K562 (cell line): ENCODE results near the gene RETREG1. TPM values are rescaled to one million over a fixed set of nuclear protein-coding genes. Genes with fewer than 3 reads are reported as not detected.

Experiments
- ATAC-seq: fragments of 200-7000 bp; cut with Tn5 transposase; 3 replicates; pipeline ENCODE4 v1.9.1; 2020; ENCODE audit warnings: moderate library complexity
- BruUV-seq: library from RNA; stranded (reverse); fragments of 400-500 nt; replicated peaks from 2 replicates; lab custom pipeline; 2021; lab: Mats Ljungman, UMichigan
- CTCF ChIA-PET: fragments of 300-600 bp; formaldehyde crosslinking; extraction: SDS; loops from one replicate; lab custom pipeline; 2021; ENCODE audit warnings: low intra/inter-chr PET ratio; lab: Yijun Ruan, JAX
- POLR2A ChIA-PET: fragments of 300-600, 350-650 bp; sonication (Branson Sonifier 250); formaldehyde crosslinking; extraction: SDS; loops from one replicate; lab custom pipeline; 2021; ENCODE audit warnings: antibody characterized with exemption, inconsistent platforms; lab: Yijun Ruan, JAX
- DNase-seq, 4 experiments: peaks; one replicate each; pipeline versions ENCODE4 v3.0.0 to v3.0.0-alpha.2; 2011 to 2018; ENCODE audit warnings: low spot score in 3 of 4, mixed read lengths in 3 of 4; ENCODE audit errors: extremely low read depth in 1 of 4
- FAIRE-seq: peaks from 2 replicates; lab custom pipeline; 2011; peaks lifted over from hg19 to GRCh38; lab: Jason Lieb, UNC
- H2AFZ ChIP-seq: 2 replicates; pipeline ENCODE4 v1.6.0; 2011; ENCODE audit warnings: low read depth, low read length, control low read depth, inconsistent platforms
- H3K27ac ChIP-seq: fragments of 200-600 bp; 3 replicates; pipeline ENCODE4 v1.8.0; 2011; ENCODE audit warnings: low read depth, mild to moderate bottlenecking, control low read depth, inconsistent platforms, low read length, moderate library complexity, mixed read lengths; ENCODE audit errors: extremely low read depth
- H3K27me3 ChIP-seq, 2 experiments: fragments of 300-600 bp in 1 of 2; 2 replicates in 1 of 2; 3 replicates in 1 of 2; pipeline versions ENCODE4 v1.6.0 to v1.8.0; 2011; ENCODE audit warnings: inconsistent platforms in 2 of 2, low read length in 2 of 2, mild to moderate bottlenecking in 1 of 2, mixed read lengths in 1 of 2, moderate library complexity in 1 of 2; ENCODE audit not compliant: control insufficient read depth in 2 of 2, insufficient read depth in 2 of 2
- H3K36me3 ChIP-seq: fragments of 300-600 bp; 3 replicates; pipeline ENCODE4 v1.8.0; 2011; ENCODE audit warnings: mild to moderate bottlenecking, low read length, inconsistent platforms; ENCODE audit not compliant: control insufficient read depth, insufficient read depth
- H3K4me1 ChIP-seq, 2 experiments: fragments of 200-600 bp in 1 of 2; replicated peaks in 1 of 2; 2 replicates in 1 of 2; 3 replicates in 1 of 2; pipeline versions ENCODE4 v1.5.1 to v1.8.0; 2011; ENCODE audit warnings: inconsistent platforms in 2 of 2, low read length in 2 of 2, mild to moderate bottlenecking in 1 of 2, mixed read lengths in 1 of 2, moderate library complexity in 1 of 2; ENCODE audit not compliant: control insufficient read depth in 2 of 2, insufficient read depth in 2 of 2
- H3K4me2 ChIP-seq: 2 replicates; pipeline ENCODE4 v1.6.1; 2011; ENCODE audit warnings: low read length, control low read depth, inconsistent platforms, mixed read lengths; ENCODE audit not compliant: insufficient read depth
- H3K4me3 ChIP-seq: fragments of 200-600 bp; sonication (generic), shearing (Covaris generic); 2 replicates; pipeline ENCODE4 v1.5.1; 2016; ENCODE audit warnings: control low read depth, inconsistent platforms
- H3K79me2 ChIP-seq: fragments of 200-600 bp; 3 replicates; pipeline ENCODE4 v1.8.0; 2011; ENCODE audit warnings: low read length, inconsistent platforms; ENCODE audit not compliant: control insufficient read depth, insufficient read depth
- H3K9ac ChIP-seq, 2 experiments: 2 replicates each; pipeline versions ENCODE4 v1.6.0 to v1.6.1; 2011; ENCODE audit warnings: low read depth in 2 of 2, low read length in 2 of 2, control low read depth in 1 of 2, inconsistent platforms in 1 of 2, mild to moderate bottlenecking in 1 of 2, mixed read lengths in 1 of 2; ENCODE audit not compliant: insufficient read depth in 1 of 2
- H3K9me1 ChIP-seq: one replicate; pipeline ENCODE4 v1.6.0; 2011; ENCODE audit warnings: inconsistent platforms, mild to moderate bottlenecking, low read length, moderate library complexity; ENCODE audit not compliant: control insufficient read depth, insufficient read depth
- H3K9me3 ChIP-seq: replicated peaks from 2 replicates; pipeline ENCODE4 v1.5.1; 2011; ENCODE audit warnings: low read depth, low read length, inconsistent platforms; ENCODE audit not compliant: control insufficient read depth, insufficient read depth
- H4K20me1 ChIP-seq: replicated peaks from 2 replicates; pipeline ENCODE4 v1.6.1; 2011; ENCODE audit warnings: low read length, inconsistent platforms, mixed read lengths; ENCODE audit not compliant: control insufficient read depth, insufficient read depth
- C11orf30 ChIP-seq: fragments of 450-650 bp; IDR thresholded peaks from 2 replicates; pipeline ENCODE4 v1.6.1; 2016; ENCODE audit warnings: low read depth, mild to moderate bottlenecking
- CEBPB ChIP-seq: fragments of 450-650 bp; IDR thresholded peaks from 2 replicates; pipeline ENCODE4 v1.6.1; 2016; ENCODE audit warnings: missing genetic modification characterization, missing compliant biosample characterization
- CEBPG ChIP-seq, 3 experiments: fragments of 200-800 bp in 1 of 3; sonication (Bioruptor generic) in 1 of 3; sonication (generic) in 1 of 3; formaldehyde crosslinking in 1 of 3; IDR thresholded peaks in 2 of 3; conservative IDR thresholded peaks in 1 of 3; 2 replicates each; pipeline versions ENCODE4 v1.6.1 to v1.8.0; 2016 to 2022; ENCODE audit warnings: missing compliant biosample characterization in 2 of 3, missing genetic modification characterization in 2 of 3, mild to moderate bottlenecking in 1 of 3, missing genetic modification reagents in 1 of 3
- HEY1 ChIP-seq: fragments of 250-450 bp; sonication (Bioruptor Pico); IDR thresholded peaks from 2 replicates; pipeline ENCODE4 v1.5.0; 2020; ENCODE audit warnings: mild to moderate bottlenecking, moderate library complexity, borderline replicate concordance
- JUND ChIP-seq, 2 experiments: IDR thresholded peaks; 2 replicates in 1 of 2; 3 replicates in 1 of 2; pipeline ENCODE4 v1.6.1; 2011; ENCODE audit warnings: borderline replicate concordance in 2 of 2, low read depth in 2 of 2, low read length in 2 of 2, improper control_type of control experiment in 1 of 2, missing biosample characterization in 1 of 2, missing genetic modification characterization in 1 of 2, missing genetic modification reagents in 1 of 2
- KHSRP ChIP-seq: fragments of 450-650 bp; IDR thresholded peaks from 2 replicates; pipeline ENCODE4 v1.6.1; 2017
- RCOR1 ChIP-seq, 2 experiments: IDR thresholded peaks; 2 replicates each; pipeline ENCODE4 v1.6.1; 2012; ENCODE audit warnings: low read depth in 2 of 2, low read length in 2 of 2, borderline replicate concordance in 1 of 2, improper control_type of control experiment in 1 of 2
- SPI1 ChIP-seq: IDR thresholded peaks from 2 replicates; pipeline ENCODE4 v1.6.1; 2011; ENCODE audit warnings: low read depth, low read length, control low read depth, borderline replicate concordance
- YY1 ChIP-seq, 3 experiments: IDR thresholded peaks; 2 replicates each; pipeline ENCODE4 v1.6.1; 2011; ENCODE audit warnings: low read length in 2 of 3, mild to moderate bottlenecking in 2 of 3, moderate library complexity in 2 of 3, borderline replicate concordance in 1 of 3, control low read depth in 1 of 3, low read depth in 1 of 3; ENCODE audit not compliant: insufficient read depth in 3 of 3, insufficient replicate concordance in 2 of 3, control insufficient read depth in 1 of 3, insufficient read length in 1 of 3; ENCODE audit errors: extremely low read depth in 1 of 3
- ZKSCAN1 ChIP-seq: fragments of 150-350 bp; IDR thresholded peaks from 2 replicates; pipeline ENCODE4 v1.6.1; 2016; ENCODE audit warnings: low read depth, low read length
- ZNF217 ChIP-seq: sonication (generic); formaldehyde crosslinking; IDR thresholded peaks from 2 replicates; pipeline ENCODE4 v1.8.0; 2022; ENCODE audit warnings: mild to moderate bottlenecking, missing genetic modification reagents
- WGBS: fragments of 100-300 bp; shearing (Covaris generic); methylation state at CpG from one replicate; pipeline ENCODE4 v1.1.6; 2016; ENCODE audit warnings: low coverage, mixed read lengths; ENCODE audit not compliant: insufficient coverage; ENCODE audit errors: missing lambda C conversion rate; 5-methylcytosine and 5-hydroxymethylcytosine counted together
- in situ Hi-C: fragments of 300-500 bp; cut with MboI; formaldehyde crosslinking; loops from 4 replicates; pipeline ENCODE4 v1.15.0; 2018; ENCODE audit warnings: inconsistent platforms, mixed read lengths
- intact Hi-C: fragments of 100-400 bp; cut with micrococcal nuclease; formaldehyde crosslinking; loops from 2 replicates; pipeline ENCODE4 v1.14.2; 2022
- polyA plus RNA-seq, 8 experiments: library from polyadenylated mRNA; depleted of rRNA in 4 of 8; stranded (reverse) in 5 of 8; unstranded in 3 of 8; fragments of >200 nt; fragmentation: Nextera tagmentation in 2 of 8; fragmentation: Illumina TruSeq in 1 of 8; extraction: Ambion mirVana in 2 of 8; extraction: Trizol in 1 of 8; gene quantifications; 2 replicates each; pipeline versions ENCODE4 v1.2.1 to v1.2.3, GENCODE V29; 2011 to 2014; ENCODE audit warnings: inconsistent platforms in 1 of 8, missing spikeins in 1 of 8
- total RNA-seq, 7 experiments: library from RNA; depleted of rRNA in 6 of 7; stranded (reverse); fragments of >200 nt in 6 of 7; fragmentation: Illumina TruSeq in 2 of 7; extraction: Trizol in 2 of 7; gene quantifications; 2 replicates each; pipeline versions ENCODE4 v1.2.1 to v1.2.3, GENCODE V29; 2011 to 2021; ENCODE audit warnings: low replicate concordance in 1 of 7
- TF ChIP-seq, protein P1 (sequence below): sonication (generic); formaldehyde crosslinking; IDR thresholded peaks from 2 replicates; pipeline ENCODE4 v1.8.1; 2022; ENCODE audit warnings: missing genetic modification reagents

RETREG1 gene
- total and polyA plus RNA-seq, 9 of the 15 experiments (the other 6 are each of a cell fraction or from before 2014, with no cell fraction given), result 0.01 to 0.20 (median 0.08) TPM; not detected in 5

DNA sequence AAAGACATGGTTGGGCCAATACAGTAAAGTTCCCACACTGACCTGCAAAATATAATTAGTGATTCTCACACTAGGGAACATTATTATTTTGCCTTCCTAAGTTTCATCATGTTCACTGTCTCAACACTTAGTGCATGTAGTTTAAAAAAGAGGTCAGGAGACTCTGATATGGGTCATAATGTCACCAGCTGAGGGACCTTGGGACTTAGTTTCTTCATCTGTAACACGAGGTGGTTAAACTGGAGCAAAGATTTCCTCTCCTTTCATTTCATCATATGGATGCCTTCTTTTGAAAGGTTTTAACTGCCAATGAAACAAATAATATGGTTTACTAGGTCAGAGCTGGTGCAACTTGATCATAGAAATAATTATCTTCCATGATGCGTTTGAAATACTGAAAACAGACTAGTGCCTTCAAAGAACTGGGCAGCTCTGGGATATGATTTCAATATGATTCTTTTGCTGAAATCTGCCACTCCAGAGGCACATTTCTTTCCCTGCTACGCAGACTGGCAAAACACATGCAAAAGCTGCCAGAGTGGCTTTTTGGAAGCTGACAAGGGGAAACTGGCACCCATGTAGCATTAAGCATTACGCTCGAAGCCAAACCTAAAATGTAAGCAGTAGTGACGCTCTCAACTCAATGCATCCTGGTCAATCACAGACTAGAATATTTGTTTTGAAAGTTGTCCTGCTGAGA is 20.8 kb downstream of the RETREG1 start:
- CTCF ChIA-PET, result no interaction called here
- Histone ChIP-seq H3K27me3 (peaks cover 0 to 11% of the 10 kb centered on the region in 2 experiments; a peak in 2 of 5 replicates), H3K9me3 (no peaks in the 10 kb centered on the region), H3K4me2 (no peak overlapping the region), H3K79me2 (no peaks in the 10 kb centered on the region), H3K4me3 (no peak overlapping the region), H2AFZ (no peak overlapping the region), H3K27ac (no peak overlapping the region), H3K36me3 (no peaks in the 10 kb centered on the region), H3K4me1 (no peaks in the 10 kb centered on the region), H4K20me1 (no peaks in the 10 kb centered on the region), H3K9ac (no peak overlapping the region)
- DNase-seq (no peak), ATAC-seq (no peak)
- BruUV-seq, result no TSS peak
- intact Hi-C loops (no loop called here), in situ Hi-C loops (no loop called here)
- WGBS, result 0% methylated on average over 6 of the region's 6 CpGs
- no peak for TF ChIP-seq ZKSCAN1
- TF ChIP-seq, protein P1, sequence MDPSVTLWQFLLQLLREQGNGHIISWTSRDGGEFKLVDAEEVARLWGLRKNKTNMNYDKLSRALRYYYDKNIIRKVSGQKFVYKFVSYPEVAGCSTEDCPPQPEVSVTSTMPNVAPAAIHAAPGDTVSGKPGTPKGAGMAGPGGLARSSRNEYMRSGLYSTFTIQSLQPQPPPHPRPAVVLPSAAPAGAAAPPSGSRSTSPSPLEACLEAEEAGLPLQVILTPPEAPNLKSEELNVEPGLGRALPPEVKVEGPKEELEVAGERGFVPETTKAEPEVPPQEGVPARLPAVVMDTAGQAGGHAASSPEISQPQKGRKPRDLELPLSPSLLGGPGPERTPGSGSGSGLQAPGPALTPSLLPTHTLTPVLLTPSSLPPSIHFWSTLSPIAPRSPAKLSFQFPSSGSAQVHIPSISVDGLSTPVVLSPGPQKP (CRISPR knock-in tag), result no peak
- no peak for TF ChIP-seq SPI1
- TF ChIP-seq, all 486 proteins: peak for 0
- H3K9me1 ChIP-seq, result no peaks in the 10 kb centered on the region
- no peak for FAIRE-seq
- POLR2A ChIA-PET, result interaction anchor here (0.7 kb wide), 1 partner anchor 49 kb away, joined by 3 read pairs; no protein-coding TSS in a partner anchor

DNA sequence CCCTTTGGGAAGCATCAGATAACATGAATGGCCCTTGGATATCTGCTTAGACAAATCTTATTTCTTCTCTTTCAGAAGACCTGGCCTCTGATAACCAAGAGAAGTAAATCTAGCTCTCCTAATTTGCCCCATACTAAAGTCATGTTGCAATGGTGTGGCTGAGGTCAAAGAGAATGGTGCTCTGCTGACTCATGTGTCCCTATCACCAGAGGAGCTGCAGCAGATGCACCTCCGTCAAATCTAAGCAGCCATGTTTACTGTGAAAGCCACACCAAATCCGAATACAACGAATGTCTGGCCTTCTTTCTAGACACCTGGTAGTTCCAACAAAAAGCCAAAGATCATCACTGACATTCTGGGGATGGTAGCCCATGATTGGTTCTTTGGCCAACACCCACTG is 23.2 kb downstream of the RETREG1 start:
- Histone ChIP-seq H3K27me3 (peaks cover 0 to 12% of the 10 kb centered on the region in 2 experiments; a peak in 1 of 5 replicates), H2AFZ (no peak overlapping the region), H3K4me3 (no peak overlapping the region), H3K9me1 (no peaks in the 10 kb centered on the region), H3K4me1 (no peaks in the 10 kb centered on the region), H3K9ac (no peak overlapping the region), H3K36me3 (no peaks in the 10 kb centered on the region), H3K9me3 (no peaks in the 10 kb centered on the region), H3K79me2 (no peaks in the 10 kb centered on the region), H4K20me1 (no peaks in the 10 kb centered on the region), H3K27ac (no peak overlapping the region), H3K4me2 (no peak overlapping the region)
- in situ Hi-C loops (no loop called here), intact Hi-C loops (no loop called here)
- WGBS, result 0% methylated on average over 3 of the region's 3 CpGs
- no TSS peak for BruUV-seq
- ATAC-seq (peak; percentile 70), FAIRE-seq (peak; percentile 68), DNase-seq (peak in 1 of 4 experiments; percentile 15)
- POLR2A ChIA-PET, result no interaction called here
- CTCF ChIA-PET, result no interaction called here
- TF ChIP-seq CEBPB, result peak; percentile 77
- TF ChIP-seq YY1 (IDR thresholded peaks at IDR 0.05; ENCODE audit: borderline replicate concordance in 1 of 3, control insufficient read depth in 1 of 3, extremely low read depth in 1 of 3, insufficient read depth in 3 of 3, insufficient read length in 1 of 3, insufficient replicate concordance in 2 of 3, low read depth in 1 of 3, low read length in 2 of 3), result peak in 1 of 3 experiments; percentile 60
- TF ChIP-seq JUND (IDR thresholded peaks at IDR 0.05; ENCODE audit: borderline replicate concordance, low read depth, low read length), result 0 out of 2 replicates have a peak, but pooled peaks have one; percentile 9
- no peak; the same call in 2 of the 3 replicates for TF ChIP-seq JUND (tag; IDR thresholded peaks at IDR 0.05; ENCODE audit: borderline replicate concordance, low read depth, low read length)
- TF ChIP-seq C11orf30, result peak; percentile 45
- TF ChIP-seq ZNF217, result no peak
- TF ChIP-seq KHSRP, result no peak
- no peak for TF ChIP-seq CEBPG (CRISPR knock-in tag; IDR thresholded peaks at IDR 0.05)
- 0 out of 4 replicates have a peak, but pooled peaks have one; percentile 31 to 35 for TF ChIP-seq CEBPG (tag; conservative IDR thresholded peaks at IDR 0.05 in 1 of 2, IDR thresholded peaks at IDR 0.05 in 1 of 2)
- peak in 1 of 2 experiments; percentile 35; a peak in 1 of 4 replicates for TF ChIP-seq RCOR1 (IDR thresholded peaks at IDR 0.05; ENCODE audit: borderline replicate concordance in 1 of 2, low read depth in 2 of 2, low read length in 2 of 2)
- TF ChIP-seq HEY1, result no peak
